Adipocyte (in vitro differentiated cells): ENCODE data around the gene BTNL9.

ENCODE experiments used
- DNase-seq: peaks from one replicate; pipeline ENCODE4 v3.0.0-alpha.2; 2015; ENCODE audit warnings: low read depth
- H3K27me3 ChIP-seq: replicated peaks from 2 replicates; pipeline ENCODE4 v1.7.0; 2013; ENCODE audit warnings: mild to moderate bottlenecking, low read length, moderate library complexity; ENCODE audit not compliant: control insufficient read depth, insufficient read depth
- H3K36me3 ChIP-seq: 2 replicates; pipeline ENCODE4 v1.7.0; 2013; ENCODE audit warnings: low read length, mild to moderate bottlenecking, moderate library complexity; ENCODE audit not compliant: control insufficient read depth, insufficient read depth, severe bottlenecking
- H3K4me1 ChIP-seq: 2 replicates; pipeline ENCODE4 v1.7.0; 2013; ENCODE audit warnings: mild to moderate bottlenecking, low read length, moderate library complexity; ENCODE audit not compliant: control insufficient read depth, insufficient read depth
- H3K4me3 ChIP-seq: 2 replicates; pipeline ENCODE4 v1.7.0; 2013; ENCODE audit warnings: mild to moderate bottlenecking, low read length, moderate library complexity
- H3K9ac ChIP-seq: 2 replicates; pipeline ENCODE4 v1.7.0; 2013; ENCODE audit warnings: mild to moderate bottlenecking, low read length, moderate library complexity
- H3K9me3 ChIP-seq: 2 replicates; pipeline ENCODE4 v1.7.0; 2013; ENCODE audit warnings: mild to moderate bottlenecking, low read length, moderate library complexity; ENCODE audit not compliant: control insufficient read depth

BTNL9 gene

DNA sequence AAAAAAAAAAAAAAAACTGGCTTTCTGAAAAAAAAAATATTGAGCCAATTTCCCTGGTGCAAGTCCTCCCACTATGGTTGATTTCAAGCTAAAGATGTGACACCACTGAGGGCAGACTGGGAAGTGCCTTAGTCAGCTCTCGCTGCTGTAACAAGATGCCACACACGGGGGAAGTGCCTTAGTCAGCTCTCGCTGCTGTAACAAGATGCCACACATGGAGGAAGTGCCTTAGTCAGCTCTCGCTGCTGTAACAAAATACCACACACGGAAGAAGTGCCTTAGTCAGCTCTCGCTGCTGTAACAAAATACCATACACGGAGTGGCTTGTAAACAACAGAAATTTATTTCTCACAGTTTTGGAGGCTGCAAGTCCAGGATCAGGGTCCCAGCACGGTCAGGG lies 23.4 kb downstream of the BTNL9 start:
- no peaks in the 10 kb centered on the region for H3K4me1 ChIP-seq

DNA sequence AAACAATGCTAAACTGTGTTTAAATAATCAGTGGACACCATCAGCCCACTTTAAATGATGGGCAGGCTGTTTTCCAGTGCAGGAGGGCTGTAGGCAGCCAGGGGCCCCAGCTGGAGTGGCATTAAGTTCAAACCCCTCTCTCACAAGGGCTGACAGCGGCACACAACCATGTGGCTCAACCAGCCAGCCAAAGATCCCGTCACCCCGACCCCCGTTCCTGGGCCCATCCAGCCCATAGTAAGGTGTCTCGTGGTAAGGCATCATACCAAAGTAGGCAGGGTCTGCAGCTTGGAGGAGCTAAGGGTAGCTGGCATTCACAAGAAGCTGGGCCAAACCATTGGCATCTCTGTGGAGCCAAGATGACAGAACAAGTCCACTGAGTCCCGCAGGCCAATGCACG lies 24.9 kb downstream of the BTNL9 start:
- no peak for DNase-seq
- H3K9ac ChIP-seq = no peak overlapping the region
- peaks cover 39% of the 10 kb centered on the region for H3K27me3 ChIP-seq
- H3K36me3 ChIP-seq = no peaks in the 10 kb centered on the region
- no peak overlapping the region for H3K4me3 ChIP-seq
- peaks cover 5% of the 10 kb centered on the region for H3K9me3 ChIP-seq
- H3K4me1 ChIP-seq = no peaks in the 10 kb centered on the region

More for the DNA sequence above, 23.4 kb downstream of the BTNL9 start:
- DNase-seq = no peak
- Histone ChIP-seq H3K4me3 (no peak overlapping the region), H3K9me3 (peaks cover 3% of the 10 kb centered on the region), H3K9ac (no peak overlapping the region), H3K27me3 (peaks cover 38% of the 10 kb centered on the region), H3K36me3 (no peaks in the 10 kb centered on the region)

DNA sequence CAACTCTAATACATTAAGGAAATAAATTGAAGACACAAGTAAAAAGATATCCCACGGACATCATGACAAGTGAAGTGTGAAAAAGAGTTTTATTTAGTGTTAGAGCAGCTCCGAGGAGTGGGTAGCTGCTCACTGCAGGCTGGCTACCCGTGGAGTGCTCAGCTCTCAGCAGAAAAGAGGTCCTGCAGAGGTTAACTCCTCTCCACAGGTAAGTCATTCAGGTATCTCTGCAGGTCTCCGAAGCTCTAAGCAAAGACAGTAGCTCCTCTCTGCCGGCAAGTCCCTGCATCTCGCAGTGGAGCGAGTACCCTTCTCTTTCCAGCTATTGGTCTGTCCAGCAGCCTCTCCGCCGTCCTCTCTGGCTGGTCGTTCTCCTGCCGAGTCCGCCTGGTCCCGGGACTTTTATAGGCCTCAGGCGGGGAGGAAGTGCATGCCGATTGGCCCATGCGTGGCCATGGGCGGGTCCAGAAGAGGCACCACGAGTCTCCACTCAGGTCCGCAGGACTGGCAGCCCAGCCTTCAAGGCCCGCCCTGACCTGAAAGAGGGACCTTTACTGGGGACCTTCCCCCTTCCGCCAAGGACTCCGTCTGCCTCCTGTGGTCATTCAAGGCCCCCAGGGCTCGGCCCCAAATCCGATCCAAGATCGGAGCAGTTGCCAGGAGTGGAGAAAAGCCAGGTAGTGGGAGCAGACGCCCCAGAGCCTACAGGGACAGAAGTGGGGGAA lies 29.9 kb downstream of the BTNL9 start:
- no peak for DNase-seq
- no peak overlapping the region for H3K9ac ChIP-seq
- H3K4me3 ChIP-seq = no peak overlapping the region
- no peaks in the 10 kb centered on the region for H3K36me3 ChIP-seq
- no peaks in the 10 kb centered on the region for H3K4me1 ChIP-seq
- peaks cover 35% of the 10 kb centered on the region for H3K27me3 ChIP-seq
- peaks cover 6% of the 10 kb centered on the region for H3K9me3 ChIP-seq

DNA sequence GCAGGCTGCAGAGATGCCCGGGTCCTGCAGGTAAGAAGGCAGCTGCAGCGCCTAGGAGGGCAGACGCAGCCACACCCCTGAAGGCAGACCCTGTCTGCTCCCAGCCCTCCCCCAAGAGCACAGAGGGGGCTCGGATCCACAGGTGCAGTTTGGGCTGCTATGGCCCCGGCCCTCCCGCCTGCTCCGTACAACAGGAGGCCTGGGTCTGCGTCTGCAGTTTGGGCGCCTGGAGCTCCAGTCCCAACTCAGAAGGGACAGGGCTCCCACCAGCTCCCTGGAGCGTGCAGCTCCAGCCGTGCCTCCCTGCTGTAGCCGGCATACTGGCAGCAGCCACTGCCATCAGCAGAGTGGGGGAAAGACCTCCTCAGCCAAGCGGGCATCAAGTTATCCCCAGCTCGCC lies 30.5 kb downstream of the BTNL9 start:
- Histone ChIP-seq H3K4me3 (no peak overlapping the region), H3K9ac (no peak overlapping the region), H3K36me3 (no peaks in the 10 kb centered on the region), H3K9me3 (peaks cover 6% of the 10 kb centered on the region), H3K27me3 (peaks cover 35% of the 10 kb centered on the region), H3K4me1 (no peaks in the 10 kb centered on the region)
- no peak for DNase-seq

DNA sequence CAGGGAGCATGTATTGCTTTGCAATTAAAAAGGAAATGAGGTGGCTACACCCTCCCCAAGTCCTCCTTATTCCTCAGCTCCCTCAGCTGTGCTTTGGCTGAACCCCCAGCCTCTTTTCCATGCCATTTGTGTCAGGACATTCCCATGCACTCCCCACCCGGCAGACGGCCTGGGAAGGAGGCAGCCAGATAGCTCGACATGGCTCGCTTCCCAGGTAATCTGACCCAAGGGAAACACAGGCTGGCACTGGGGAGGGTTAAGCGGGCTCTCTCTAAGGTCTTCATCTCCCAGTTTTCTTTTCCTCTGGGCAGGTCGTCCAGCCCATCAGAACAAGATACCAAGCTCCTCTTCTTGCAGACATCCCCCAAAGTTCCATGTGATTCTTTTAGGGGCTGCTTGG lies 31.2 kb downstream of the BTNL9 start:
- Histone ChIP-seq H3K27me3 (peaks cover 31% of the 10 kb centered on the region), H3K4me3 (no peak overlapping the region), H3K36me3 (no peaks in the 10 kb centered on the region), H3K9me3 (peaks cover 6% of the 10 kb centered on the region), H3K4me1 (no peaks in the 10 kb centered on the region), H3K9ac (no peak overlapping the region)
- no peak for DNase-seq

DNA sequence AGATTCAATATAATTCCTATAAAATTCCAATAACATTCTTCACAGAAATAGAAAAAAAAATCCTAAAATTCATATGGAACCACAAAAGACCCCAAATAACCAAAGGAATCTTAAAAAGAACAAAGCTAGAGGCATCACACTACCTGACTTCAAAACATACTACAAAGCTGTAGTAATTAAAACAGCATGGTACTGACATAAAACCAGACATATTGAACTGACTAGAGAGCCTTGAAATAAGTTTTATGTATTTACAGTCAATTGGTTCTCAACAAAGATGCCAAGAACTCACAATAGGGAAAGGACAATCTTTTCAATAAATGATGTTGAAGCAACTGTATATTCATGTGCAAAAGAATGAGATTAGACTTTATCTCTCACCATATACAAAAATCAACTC lies 36.9 kb downstream of the BTNL9 start:
- Histone ChIP-seq H3K9me3 (peaks cover 15% of the 10 kb centered on the region), H3K9ac (no peak overlapping the region), H3K36me3 (no peaks in the 10 kb centered on the region), H3K4me1 (no peaks in the 10 kb centered on the region), H3K27me3 (peaks cover 24% of the 10 kb centered on the region), H3K4me3 (no peak overlapping the region)
- DNase-seq = no peak

DNA sequence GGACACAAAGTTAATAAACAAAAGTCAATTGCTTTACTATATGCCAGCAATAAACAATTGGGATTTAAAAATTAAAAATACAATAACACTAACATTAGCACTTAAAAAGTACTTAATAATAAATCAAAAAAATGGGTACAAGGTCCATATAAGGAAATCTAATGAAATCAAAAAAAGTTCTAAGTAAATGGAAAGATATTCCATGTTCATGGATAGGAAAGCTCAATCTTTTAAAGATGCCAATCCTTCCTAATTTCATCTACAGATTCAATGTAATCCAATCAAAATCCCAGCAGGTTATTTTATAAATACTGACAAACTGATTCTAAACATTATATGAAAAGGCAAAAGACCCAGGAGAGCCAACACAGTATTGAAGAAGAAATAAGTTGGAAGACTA lies 41.9 kb downstream of the BTNL9 start:
- peaks cover 50% of the 10 kb centered on the region for H3K27me3 ChIP-seq
- H3K4me1 ChIP-seq = peaks cover 3% of the 10 kb centered on the region
- no peak overlapping the region for H3K9ac ChIP-seq
- DNase-seq = no peak
- peaks cover 9% of the 10 kb centered on the region for H3K9me3 ChIP-seq
- no peaks in the 10 kb centered on the region for H3K36me3 ChIP-seq
- no peak overlapping the region for H3K4me3 ChIP-seq

DNA sequence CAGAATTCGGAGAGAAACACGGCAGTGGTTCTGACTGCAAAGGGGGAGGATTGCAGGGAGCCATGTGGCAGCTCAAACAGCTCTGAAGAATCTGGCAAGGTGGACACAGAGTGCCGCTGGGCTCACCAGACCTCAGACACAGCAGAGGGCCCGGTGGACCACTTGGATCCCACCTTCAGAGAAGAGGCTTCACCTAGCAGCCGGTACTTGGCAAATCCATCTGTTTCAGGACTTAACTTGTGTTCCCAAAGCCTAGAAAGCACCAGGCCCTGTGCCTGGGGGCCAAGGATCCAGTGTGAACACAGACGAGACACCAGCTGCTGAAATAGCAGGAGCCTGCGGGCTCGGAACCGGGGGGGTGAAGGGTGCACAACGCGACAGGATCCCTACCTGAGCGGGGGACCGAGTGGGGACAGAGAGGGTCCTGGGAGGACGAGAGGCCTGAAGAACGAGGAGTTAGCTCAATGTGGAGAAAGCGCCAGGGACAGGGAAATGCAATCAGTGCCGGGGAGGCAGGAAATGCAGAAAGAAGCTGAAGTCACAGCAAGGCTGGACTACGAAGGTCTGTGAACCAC lies 44.6 kb downstream of the BTNL9 start:
- no peak overlapping the region for H3K4me3 ChIP-seq
- no peak for DNase-seq
- H3K9ac ChIP-seq = no peak overlapping the region
- H3K36me3 ChIP-seq = no peaks in the 10 kb centered on the region
- H3K9me3 ChIP-seq = no peaks in the 10 kb centered on the region
- H3K27me3 ChIP-seq = peaks cover 57% of the 10 kb centered on the region
- peaks cover 3% of the 10 kb centered on the region for H3K4me1 ChIP-seq

DNA sequence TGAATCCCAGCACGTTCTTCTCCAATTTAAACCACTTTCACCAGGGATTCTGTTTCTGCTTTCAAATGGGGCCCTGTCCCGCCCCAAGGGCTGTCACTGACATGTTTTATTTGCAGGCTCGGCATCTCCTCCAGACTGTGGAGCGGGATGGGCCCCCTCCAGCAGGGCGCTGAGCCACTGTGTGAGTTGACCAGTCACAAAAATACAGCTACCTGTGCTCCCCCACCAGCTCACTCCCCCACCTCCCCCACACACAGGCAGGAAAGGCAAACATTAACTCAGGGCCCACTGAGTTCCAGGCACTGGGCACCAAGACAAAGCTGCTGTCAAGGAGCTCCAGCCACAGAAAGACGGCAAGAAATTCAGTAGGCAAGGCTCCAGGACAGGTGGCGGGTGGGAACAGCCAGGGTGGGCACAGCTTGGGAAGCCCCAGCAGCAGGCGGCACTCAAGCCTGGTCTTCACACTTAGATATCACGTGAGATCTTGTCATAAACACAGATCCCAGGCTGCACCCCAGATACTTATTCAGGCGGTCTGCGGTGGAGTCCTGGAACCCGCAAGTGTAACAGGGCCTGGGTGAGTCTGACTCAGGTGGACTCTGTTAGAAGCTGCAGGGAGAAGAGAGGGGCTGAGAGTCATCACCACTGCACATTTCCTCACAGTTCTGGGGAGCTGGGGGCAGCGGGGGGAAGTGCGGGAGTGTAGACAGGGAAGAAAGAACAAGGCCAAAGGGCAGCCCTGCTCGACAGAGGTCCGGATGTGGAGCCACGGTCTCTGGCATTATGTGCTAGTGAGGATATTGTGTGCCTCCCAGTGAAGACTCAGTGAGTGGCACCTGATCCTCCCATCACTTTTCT lies 46.2 kb downstream of the BTNL9 start:
- Histone ChIP-seq H3K9me3 (no peaks in the 10 kb centered on the region), H3K4me3 (no peak overlapping the region), H3K27me3 (peaks cover 52% of the 10 kb centered on the region), H3K9ac (no peak overlapping the region), H3K4me1 (peaks cover 3% of the 10 kb centered on the region), H3K36me3 (no peaks in the 10 kb centered on the region)
- no peak for DNase-seq

DNA sequence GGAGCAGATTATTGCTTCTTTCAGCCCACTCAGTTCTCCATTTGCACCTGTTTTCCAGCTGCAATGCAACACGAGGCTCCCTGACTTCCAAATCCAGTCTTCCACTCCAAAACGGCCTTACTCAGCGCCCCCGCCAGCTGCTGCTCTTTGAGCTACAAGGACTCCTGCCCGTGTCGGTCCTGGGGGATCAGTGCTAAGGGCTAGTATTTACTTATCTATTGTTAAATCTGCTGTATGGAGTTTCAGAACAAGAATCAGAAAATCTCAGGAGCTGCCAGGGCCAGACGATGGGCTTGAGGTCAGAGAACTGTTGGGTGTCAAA lies 46.8 kb downstream of the BTNL9 start:
- Histone ChIP-seq H3K27me3 (peaks cover 47% of the 10 kb centered on the region), H3K36me3 (no peaks in the 10 kb centered on the region), H3K4me1 (peaks cover 3% of the 10 kb centered on the region), H3K9ac (no peak overlapping the region), H3K9me3 (no peaks in the 10 kb centered on the region), H3K4me3 (no peak overlapping the region)
- DNase-seq = no peak

DNA sequence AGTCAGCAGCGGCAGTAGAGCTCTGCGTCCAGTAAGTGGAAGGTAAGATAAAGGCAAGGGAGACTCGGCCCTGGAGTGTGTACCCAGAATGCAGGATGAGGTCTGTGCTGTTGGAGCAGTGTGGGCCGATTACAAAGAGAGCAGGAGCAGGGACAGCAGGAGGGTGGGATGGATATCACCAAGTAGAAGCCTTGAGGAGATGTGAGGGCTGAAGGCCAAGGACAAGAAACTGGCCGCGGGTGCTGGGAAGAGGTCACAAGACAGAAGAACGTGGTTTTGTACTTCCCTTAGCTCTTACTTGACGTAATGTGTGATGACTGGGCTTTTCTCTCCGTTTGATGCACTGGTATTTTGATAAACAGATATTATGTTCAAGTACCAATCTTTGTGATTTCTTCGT lies 47.2 kb downstream of the BTNL9 start:
- Histone ChIP-seq H3K4me1 (peaks cover 3% of the 10 kb centered on the region), H3K4me3 (no peak overlapping the region), H3K9me3 (no peaks in the 10 kb centered on the region), H3K9ac (no peak overlapping the region), H3K27me3 (peaks cover 47% of the 10 kb centered on the region), H3K36me3 (no peaks in the 10 kb centered on the region)
- DNase-seq = no peak
